Measurements from ENCODE around the gene CTDSP1.

DNA sequence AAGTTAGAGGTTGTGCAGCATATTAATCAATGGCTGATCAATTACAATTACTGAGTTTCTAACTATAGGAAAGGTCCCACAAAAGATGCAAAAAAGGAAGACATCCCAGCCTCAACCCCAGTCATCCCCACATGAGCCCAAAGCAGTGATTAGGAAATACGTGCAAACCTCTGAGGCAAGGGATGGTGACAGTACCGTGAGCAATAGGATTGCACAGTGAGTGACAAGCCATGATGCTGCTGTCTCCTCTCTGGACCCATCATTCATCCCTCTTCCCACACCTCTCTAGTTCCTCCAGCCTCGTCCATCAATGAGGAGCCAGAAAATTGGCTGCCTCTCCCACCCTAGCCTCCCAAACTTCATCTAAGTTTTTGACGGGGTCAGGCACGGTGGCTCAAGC lies 21.6 kb upstream of the CTDSP1 start:
- no peak for TF ChIP-seq POLR2AphosphoS5 (IDR thresholded peaks at IDR 0.05; ENCODE audit: low read depth, low read length)
- TF ChIP-seq POLR2A (IDR thresholded peaks at IDR 0.05; ENCODE audit: low read depth, low read length) = no peak
- TF ChIP-seq TAF1 (IDR thresholded peaks at IDR 0.05; ENCODE audit: low read depth, low read length) = no peak
- no peak for TF ChIP-seq SPI1 (IDR thresholded peaks at IDR 0.05; ENCODE audit: low read depth, low read length)
- TF ChIP-seq POU2F2 (IDR thresholded peaks at IDR 0.05; ENCODE audit: low read depth, low read length) = no peak
- no peak for TF ChIP-seq PAX5 (IDR thresholded peaks at IDR 0.05; ENCODE audit: insufficient read depth, low read length, severe bottlenecking)
